HepG2 (cell line): ENCODE results near the gene TMED5. TPM values are rescaled to one million over a fixed set of nuclear protein-coding genes. Genes with fewer than 3 reads are reported as not detected.

ENCODE experiments used
- ATAC-seq: fragments of 200-7000 bp; cut with Tn5 transposase; 3 replicates; pipeline ENCODE4 v1.9.1; 2020; ENCODE audit warnings: mild to moderate bottlenecking, moderate library complexity
- BruUV-seq: library from RNA; stranded (reverse); fragments of 400-500 nt; replicated peaks from 2 replicates; lab custom pipeline; 2021; lab: Mats Ljungman, UMichigan
- CTCF ChIA-PET: fragments of 300-600 bp; formaldehyde crosslinking; extraction: SDS; loops from one replicate; lab custom pipeline; 2021; ENCODE audit warnings: low total read pairs, inconsistent platforms, low intra/inter-chr PET ratio; lab: Yijun Ruan, JAX
- POLR2A ChIA-PET: fragments of 350-600 bp; sonication (Branson Sonifier 250); formaldehyde crosslinking; loops from one replicate; lab custom pipeline; 2020; ENCODE audit warnings: antibody characterized with exemption, inconsistent platforms; lab: Yijun Ruan, JAX
- DNase-seq: peaks from one replicate; pipeline ENCODE4 v3.0.0-alpha.2; 2015; ENCODE audit warnings: low spot score
- FAIRE-seq: peaks from 3 replicates; lab custom pipeline; 2011; peaks lifted over from hg19 to GRCh38; lab: Jason Lieb, UNC
- H2AFZ ChIP-seq: one replicate; pipeline ENCODE4 v1.6.1; 2011; ENCODE audit warnings: low read length, inconsistent platforms
- H3K27ac ChIP-seq: fragments of 300-600 bp; 3 replicates; pipeline ENCODE4 v1.8.0; 2011; ENCODE audit warnings: mixed run types, mild to moderate bottlenecking, mixed read lengths, low read length, inconsistent platforms; ENCODE audit not compliant: insufficient read depth; ENCODE audit errors: extremely low read length
- H3K27me3 ChIP-seq, 2 experiments: fragments of 200-600 bp in 1 of 2; 2 replicates in 1 of 2; 3 replicates in 1 of 2; pipeline versions ENCODE4 v1.6.0 to v1.8.0; 2011; ENCODE audit warnings: low read length in 2 of 2, mild to moderate bottlenecking in 2 of 2, moderate library complexity in 2 of 2, inconsistent platforms in 1 of 2; ENCODE audit not compliant: insufficient read depth in 2 of 2, control insufficient read depth in 1 of 2
- H3K36me3 ChIP-seq, 2 experiments: fragments of 200-600 bp in 1 of 2; replicated peaks in 1 of 2; 2 replicates in 1 of 2; 3 replicates in 1 of 2; pipeline versions ENCODE4 v1.5.1 to v1.8.0; 2011; ENCODE audit warnings: low read length in 2 of 2, inconsistent platforms in 1 of 2; ENCODE audit not compliant: insufficient read depth in 2 of 2, control insufficient read depth in 1 of 2
- H3K4me1 ChIP-seq: 2 replicates; pipeline ENCODE4 v1.5.1; 2012; ENCODE audit warnings: low read length, inconsistent platforms; ENCODE audit not compliant: insufficient read depth
- H3K4me2 ChIP-seq: 2 replicates; pipeline ENCODE4 v1.6.0; 2011; ENCODE audit warnings: low read depth, low read length, inconsistent platforms
- H3K4me3 ChIP-seq, 3 experiments: fragments of 200-600 bp in 1 of 3; sonication (generic), shearing (Covaris generic) in 1 of 3; replicated peaks in 1 of 3; 2 replicates each; pipeline ENCODE4 v1.5.1; 2011 to 2016; ENCODE audit warnings: low read length in 3 of 3, inconsistent platforms in 2 of 3, low read depth in 2 of 3, mild to moderate bottlenecking in 2 of 3, control low read depth in 1 of 3, mixed read lengths in 1 of 3; ENCODE audit not compliant: insufficient read depth in 1 of 3
- H3K79me2 ChIP-seq: one replicate; pipeline ENCODE4 v1.6.1; 2011; ENCODE audit warnings: low read length, inconsistent platforms; ENCODE audit not compliant: insufficient read depth
- H3K9ac ChIP-seq: 2 replicates; pipeline ENCODE4 v1.6.0; 2011; ENCODE audit warnings: mild to moderate bottlenecking, low read depth, low read length, inconsistent platforms; ENCODE audit not compliant: insufficient read depth
- H3K9me3 ChIP-seq: 2 replicates; pipeline ENCODE4 v1.5.1; 2012; ENCODE audit warnings: mild to moderate bottlenecking, low read length
- H4K20me1 ChIP-seq: 2 replicates; pipeline ENCODE4 v1.6.0; 2011; ENCODE audit warnings: inconsistent platforms, mild to moderate bottlenecking, low read length, moderate library complexity; ENCODE audit not compliant: insufficient read depth
- CENPT ChIP-seq: sonication (generic); formaldehyde crosslinking; IDR thresholded peaks from 2 replicates; pipeline ENCODE4 v1.8.0; 2022; ENCODE audit warnings: low read depth, mild to moderate bottlenecking, moderate library complexity, missing genetic modification reagents
- CTCF ChIP-seq: sonication (generic); formaldehyde crosslinking; IDR thresholded peaks from 2 replicates; pipeline ENCODE4 v1.5.0; 2020; ENCODE audit warnings: mild to moderate bottlenecking, missing genetic modification reagents, moderate library complexity
- IKZF1 ChIP-seq: fragments of 450-650 bp; IDR thresholded peaks from 2 replicates; pipeline ENCODE4 v1.7.1; 2016
- KAT2B ChIP-seq: fragments of 150-350 bp; IDR thresholded peaks from 2 replicates; pipeline ENCODE4 v1.6.1; 2014; ENCODE audit warnings: low read depth, low read length, borderline replicate concordance
- KLF15 ChIP-seq: sonication (generic); formaldehyde crosslinking; IDR thresholded peaks from 2 replicates; pipeline ENCODE4 v1.8.1; 2023; ENCODE audit warnings: borderline replicate concordance, mild to moderate bottlenecking, inconsistent platforms, missing genetic modification reagents, mixed read lengths
- NKX3-1 ChIP-seq: sonication (generic); formaldehyde crosslinking; IDR thresholded peaks from 2 replicates; pipeline ENCODE4 v1.5.0; 2020; ENCODE audit warnings: missing genetic modification reagents
- SMYD3 ChIP-seq: sonication (generic); formaldehyde crosslinking; IDR thresholded peaks from 2 replicates; pipeline ENCODE4 v1.8.1; 2023; ENCODE audit warnings: mild to moderate bottlenecking, missing genetic modification reagents
- TBX2 ChIP-seq: sonication (generic); formaldehyde crosslinking; IDR thresholded peaks from 2 replicates; pipeline ENCODE4 v1.5.0; 2020; ENCODE audit warnings: missing genetic modification reagents, mild to moderate bottlenecking, borderline replicate concordance
- ZNF335 ChIP-seq: sonication (generic); formaldehyde crosslinking; IDR thresholded peaks from 2 replicates; pipeline ENCODE4 v1.4.0; 2020; ENCODE audit warnings: missing genetic modification reagents
- ZNF567 ChIP-seq: sonication (generic); formaldehyde crosslinking; IDR thresholded peaks from 2 replicates; pipeline ENCODE4 v1.8.1; 2023; ENCODE audit warnings: mild to moderate bottlenecking, missing genetic modification reagents, borderline replicate concordance
- ZNF749 ChIP-seq: sonication (generic); formaldehyde crosslinking; IDR thresholded peaks from 2 replicates; pipeline ENCODE4 v1.8.0; 2022; ENCODE audit warnings: mild to moderate bottlenecking, missing genetic modification reagents, moderate library complexity, borderline replicate concordance
- ZSCAN25 ChIP-seq: sonication (generic); formaldehyde crosslinking; IDR thresholded peaks from 2 replicates; pipeline ENCODE4 v1.8.0; 2022; ENCODE audit warnings: mild to moderate bottlenecking, missing genetic modification reagents
- WGBS: methylation state at CpG from one replicate; pipeline ENCODE4 v1.1.6; 2017; ENCODE audit warnings: low lambda C conversion rate; 5-methylcytosine and 5-hydroxymethylcytosine counted together
- in situ Hi-C: cut with HindIII; loops from 2 replicates; pipeline ENCODE4 v1.10.0; 2017; ENCODE audit warnings: low pct_unique_long_range_greater_than_20kb; ENCODE audit not compliant: extremely low pct_ligation_motif_present
- intact Hi-C: fragments of 100-400 bp; cut with micrococcal nuclease; formaldehyde crosslinking; loops from one replicate; pipeline ENCODE4 v1.10.0; 2022; ENCODE audit not compliant: unreplicated experiment
- polyA plus RNA-seq, 8 experiments: library from polyadenylated mRNA; depleted of rRNA in 3 of 8; stranded (reverse) in 7 of 8; unstranded in 1 of 8; fragments of >200 nt; fragmentation: Illumina TruSeq in 4 of 8; extraction: Trizol in 4 of 8; gene quantifications; 2 replicates each; pipeline versions ENCODE4 v1.2.1 to v1.2.3, GENCODE V29; 2011 to 2016; ENCODE audit warnings: low read depth in 4 of 8, missing spikeins in 1 of 8, mixed read lengths in 1 of 8; ENCODE audit not compliant: insufficient read depth in 1 of 8
- total RNA-seq, 5 experiments: library from RNA; depleted of rRNA; stranded (reverse); fragments of >200 nt; fragmentation: Illumina TruSeq; extraction: Trizol; gene quantifications; 2 replicates each; pipeline ENCODE4 v1.2.3, GENCODE V29; 2016; ENCODE audit warnings: low read depth in 1 of 5
- TF ChIP-seq, protein P1 (sequence below): sonication (generic); formaldehyde crosslinking; IDR thresholded peaks from 2 replicates; pipeline ENCODE4 v1.4.0; 2020; ENCODE audit warnings: missing genetic modification reagents, borderline replicate concordance
- TF ChIP-seq, protein P2 (sequence below): sonication (generic); formaldehyde crosslinking; conservative IDR thresholded peaks from 2 replicates; pipeline ENCODE4 v1.4.0; 2020; ENCODE audit warnings: mild to moderate bottlenecking, missing genetic modification reagents, moderate library complexity
- TF ChIP-seq, protein P3 (sequence below): sonication (generic); formaldehyde crosslinking; IDR thresholded peaks from 2 replicates; pipeline ENCODE4 v1.5.0; 2020; ENCODE audit warnings: missing genetic modification reagents

TMED5 gene
- total and polyA plus RNA-seq, 2 of the 13 experiments (the other 11 are each of a cell fraction or from before 2014, with no cell fraction given) = 58.1 to 99.0 TPM

DNA sequence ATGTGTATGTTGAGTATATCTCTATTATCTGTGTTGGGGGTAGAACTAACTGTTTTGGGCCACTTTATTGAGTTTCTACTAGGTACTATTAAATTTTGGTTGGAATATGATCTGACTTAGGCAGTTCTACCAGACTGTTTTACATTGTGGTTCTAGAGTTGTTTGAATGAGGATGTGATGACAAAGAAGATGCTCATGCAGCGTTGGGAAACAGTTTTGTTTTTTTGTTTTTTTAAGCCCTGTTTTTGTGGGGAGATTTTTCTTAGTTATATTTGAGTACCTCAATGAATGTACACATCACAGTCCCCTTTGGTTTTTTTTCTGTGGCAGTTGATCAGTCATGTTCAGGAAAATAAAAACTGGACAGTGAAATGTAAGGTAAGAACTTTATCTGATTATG, 40.1 kb downstream of the TMED5 start (continued):
- no peak for TF ChIP-seq KLF15 (CRISPR knock-in tag)
- TF ChIP-seq KAT2B = no peak
- no peak for TF ChIP-seq TBX2
- TF ChIP-seq ZNF335 (CRISPR knock-in tag) = no peak
- TF ChIP-seq SMYD3 = no peak
- no peak for TF ChIP-seq CENPT (CRISPR knock-in tag)
- no peak for TF ChIP-seq ZNF749 (CRISPR knock-in tag)

DNA sequence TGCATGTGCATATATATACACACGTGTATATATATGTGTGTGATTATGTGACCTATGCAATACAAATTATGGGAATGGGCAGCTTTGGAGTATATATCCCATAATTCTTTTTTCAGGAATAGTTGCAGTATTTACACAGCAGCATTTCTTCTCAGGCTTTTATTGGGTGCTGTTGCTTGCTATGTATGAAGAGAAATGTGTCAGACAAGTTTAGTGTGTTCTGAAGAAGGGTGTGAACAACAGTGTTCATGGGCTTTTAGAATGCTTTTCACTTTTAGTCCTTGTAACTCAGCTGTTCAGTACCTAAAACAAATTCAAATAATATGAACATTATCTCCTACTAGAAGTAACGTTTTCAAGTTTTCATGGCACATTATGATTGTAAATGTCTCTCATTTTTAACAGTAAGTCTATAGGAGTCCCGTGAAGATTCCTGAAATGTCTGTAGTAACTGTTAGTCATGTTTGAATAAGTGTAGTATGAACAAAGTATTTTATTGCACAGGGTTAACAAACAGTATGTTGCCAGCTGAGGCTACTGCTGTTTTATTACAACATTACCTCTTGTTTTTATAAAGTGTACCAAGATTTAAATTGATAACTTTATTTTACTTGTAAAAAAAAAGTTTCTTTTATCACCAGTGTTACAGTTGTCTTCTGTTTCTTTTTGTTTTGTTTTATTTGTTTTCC, 42.5 kb downstream of the TMED5 start:
- WGBS = 61% methylated on average over 3 of the region's 3 CpGs
- in situ Hi-C loops = no loop called here
- FAIRE-seq = no peak
- BruUV-seq = no TSS peak
- H3K79me2 ChIP-seq = no peaks in the 10 kb centered on the region
- H3K4me3 ChIP-seq = no peak overlapping the region
- no peaks in the 10 kb centered on the region for H4K20me1 ChIP-seq
- CTCF ChIA-PET = no interaction called here
- H3K9me3 ChIP-seq = no peaks in the 10 kb centered on the region
- no peak for DNase-seq
- H3K27ac ChIP-seq = no peak overlapping the region
- H3K27me3 ChIP-seq = no peaks in the 10 kb centered on the region
- H3K36me3 ChIP-seq = peaks cover 8 to 56% of the 10 kb centered on the region in 2 experiments
- no peak for ATAC-seq
- no peaks in the 10 kb centered on the region for H3K4me1 ChIP-seq
- POLR2A ChIA-PET = no interaction called here
- H3K9ac ChIP-seq = no peak overlapping the region
- intact Hi-C loops = no loop called here
- no peak overlapping the region for H2AFZ ChIP-seq
- no peak overlapping the region for H3K4me2 ChIP-seq
- no peak for TF ChIP-seq ZSCAN25 (CRISPR knock-in tag)
- TF ChIP-seq, protein P1, sequence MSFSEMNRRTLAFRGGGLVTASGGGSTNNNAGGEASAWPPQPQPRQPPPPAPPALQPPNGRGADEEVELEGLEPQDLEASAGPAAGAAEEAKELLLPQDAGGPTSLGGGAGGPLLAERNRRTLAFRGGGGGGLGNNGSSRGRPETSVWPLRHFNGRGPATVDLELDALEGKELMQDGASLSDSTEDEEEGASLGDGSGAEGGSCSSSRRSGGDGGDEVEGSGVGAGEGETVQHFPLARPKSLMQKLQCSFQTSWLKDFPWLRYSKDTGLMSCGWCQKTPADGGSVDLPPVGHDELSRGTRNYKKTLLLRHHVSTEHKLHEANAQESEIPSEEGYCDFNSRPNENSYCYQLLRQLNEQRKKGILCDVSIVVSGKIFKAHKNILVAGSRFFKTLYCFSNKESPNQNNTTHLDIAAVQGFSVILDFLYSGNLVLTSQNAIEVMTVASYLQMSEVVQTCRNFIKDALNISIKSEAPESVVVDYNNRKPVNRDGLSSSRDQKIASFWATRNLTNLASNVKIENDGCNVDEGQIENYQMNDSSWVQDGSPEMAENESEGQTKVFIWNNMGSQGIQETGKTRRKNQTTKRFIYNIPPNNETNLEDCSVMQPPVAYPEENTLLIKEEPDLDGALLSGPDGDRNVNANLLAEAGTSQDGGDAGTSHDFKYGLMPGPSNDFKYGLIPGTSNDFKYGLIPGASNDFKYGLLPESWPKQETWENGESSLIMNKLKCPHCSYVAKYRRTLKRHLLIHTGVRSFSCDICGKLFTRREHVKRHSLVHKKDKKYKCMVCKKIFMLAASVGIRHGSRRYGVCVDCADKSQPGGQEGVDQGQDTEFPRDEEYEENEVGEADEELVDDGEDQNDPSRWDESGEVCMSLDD (CRISPR knock-in tag) = no peak
- no peak for TF ChIP-seq ZNF567 (CRISPR knock-in tag)
- no peak for TF ChIP-seq CTCF
- TF ChIP-seq NKX3-1 = no peak
- TF ChIP-seq, protein P2, sequence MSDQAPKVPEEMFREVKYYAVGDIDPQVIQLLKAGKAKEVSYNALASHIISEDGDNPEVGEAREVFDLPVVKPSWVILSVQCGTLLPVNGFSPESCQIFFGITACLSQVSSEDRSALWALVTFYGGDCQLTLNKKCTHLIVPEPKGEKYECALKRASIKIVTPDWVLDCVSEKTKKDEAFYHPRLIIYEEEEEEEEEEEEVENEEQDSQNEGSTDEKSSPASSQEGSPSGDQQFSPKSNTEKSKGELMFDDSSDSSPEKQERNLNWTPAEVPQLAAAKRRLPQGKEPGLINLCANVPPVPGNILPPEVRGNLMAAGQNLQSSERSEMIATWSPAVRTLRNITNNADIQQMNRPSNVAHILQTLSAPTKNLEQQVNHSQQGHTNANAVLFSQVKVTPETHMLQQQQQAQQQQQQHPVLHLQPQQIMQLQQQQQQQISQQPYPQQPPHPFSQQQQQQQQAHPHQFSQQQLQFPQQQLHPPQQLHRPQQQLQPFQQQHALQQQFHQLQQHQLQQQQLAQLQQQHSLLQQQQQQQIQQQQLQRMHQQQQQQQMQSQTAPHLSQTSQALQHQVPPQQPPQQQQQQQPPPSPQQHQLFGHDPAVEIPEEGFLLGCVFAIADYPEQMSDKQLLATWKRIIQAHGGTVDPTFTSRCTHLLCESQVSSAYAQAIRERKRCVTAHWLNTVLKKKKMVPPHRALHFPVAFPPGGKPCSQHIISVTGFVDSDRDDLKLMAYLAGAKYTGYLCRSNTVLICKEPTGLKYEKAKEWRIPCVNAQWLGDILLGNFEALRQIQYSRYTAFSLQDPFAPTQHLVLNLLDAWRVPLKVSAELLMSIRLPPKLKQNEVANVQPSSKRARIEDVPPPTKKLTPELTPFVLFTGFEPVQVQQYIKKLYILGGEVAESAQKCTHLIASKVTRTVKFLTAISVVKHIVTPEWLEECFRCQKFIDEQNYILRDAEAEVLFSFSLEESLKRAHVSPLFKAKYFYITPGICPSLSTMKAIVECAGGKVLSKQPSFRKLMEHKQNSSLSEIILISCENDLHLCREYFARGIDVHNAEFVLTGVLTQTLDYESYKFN = no peak
- TF ChIP-seq IKZF1 = no peak
- TF ChIP-seq, protein P3, sequence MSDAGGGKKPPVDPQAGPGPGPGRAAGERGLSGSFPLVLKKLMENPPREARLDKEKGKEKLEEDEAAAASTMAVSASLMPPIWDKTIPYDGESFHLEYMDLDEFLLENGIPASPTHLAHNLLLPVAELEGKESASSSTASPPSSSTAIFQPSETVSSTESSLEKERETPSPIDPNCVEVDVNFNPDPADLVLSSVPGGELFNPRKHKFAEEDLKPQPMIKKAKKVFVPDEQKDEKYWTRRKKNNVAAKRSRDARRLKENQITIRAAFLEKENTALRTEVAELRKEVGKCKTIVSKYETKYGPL (CRISPR knock-in tag) = no peak
